ENCODE data around the gene RPL35. TPM values are rescaled to one million over a fixed set of nuclear protein-coding genes. Genes with fewer than 3 reads are reported as not detected.

RPL35 gene
- total and polyA plus RNA-seq, 10 of the 15 experiments (the other 5 are each of a cell fraction or from before 2014, with no cell fraction given): 2,572 to 6,300 (median 3,864) TPM

- peak; percentile 85 for TF ChIP-seq ZBTB40 (IDR thresholded peaks at IDR 0.05; ENCODE audit: borderline replicate concordance)
- TF ChIP-seq IKZF1 (conservative IDR thresholded peaks at IDR 0.05): peak; percentile 87
- TF ChIP-seq CBX3 (IDR thresholded peaks at IDR 0.05; ENCODE audit: borderline replicate concordance, low read depth): no peak
- no peak for TF ChIP-seq BRCA1 (IDR thresholded peaks at IDR 0.05; ENCODE audit: low read depth, low read length)
- no peak for TF ChIP-seq SKIL (IDR thresholded peaks at IDR 0.05; ENCODE audit: low read depth, poor library complexity, severe bottlenecking)
- peak; percentile 79 for TF ChIP-seq CBFB (IDR thresholded peaks at IDR 0.05; ENCODE audit: low read depth)
- TF ChIP-seq MTA3 (IDR thresholded peaks at IDR 0.05; ENCODE audit: borderline replicate concordance, low read length): no peak
- TF ChIP-seq, protein P1, sequence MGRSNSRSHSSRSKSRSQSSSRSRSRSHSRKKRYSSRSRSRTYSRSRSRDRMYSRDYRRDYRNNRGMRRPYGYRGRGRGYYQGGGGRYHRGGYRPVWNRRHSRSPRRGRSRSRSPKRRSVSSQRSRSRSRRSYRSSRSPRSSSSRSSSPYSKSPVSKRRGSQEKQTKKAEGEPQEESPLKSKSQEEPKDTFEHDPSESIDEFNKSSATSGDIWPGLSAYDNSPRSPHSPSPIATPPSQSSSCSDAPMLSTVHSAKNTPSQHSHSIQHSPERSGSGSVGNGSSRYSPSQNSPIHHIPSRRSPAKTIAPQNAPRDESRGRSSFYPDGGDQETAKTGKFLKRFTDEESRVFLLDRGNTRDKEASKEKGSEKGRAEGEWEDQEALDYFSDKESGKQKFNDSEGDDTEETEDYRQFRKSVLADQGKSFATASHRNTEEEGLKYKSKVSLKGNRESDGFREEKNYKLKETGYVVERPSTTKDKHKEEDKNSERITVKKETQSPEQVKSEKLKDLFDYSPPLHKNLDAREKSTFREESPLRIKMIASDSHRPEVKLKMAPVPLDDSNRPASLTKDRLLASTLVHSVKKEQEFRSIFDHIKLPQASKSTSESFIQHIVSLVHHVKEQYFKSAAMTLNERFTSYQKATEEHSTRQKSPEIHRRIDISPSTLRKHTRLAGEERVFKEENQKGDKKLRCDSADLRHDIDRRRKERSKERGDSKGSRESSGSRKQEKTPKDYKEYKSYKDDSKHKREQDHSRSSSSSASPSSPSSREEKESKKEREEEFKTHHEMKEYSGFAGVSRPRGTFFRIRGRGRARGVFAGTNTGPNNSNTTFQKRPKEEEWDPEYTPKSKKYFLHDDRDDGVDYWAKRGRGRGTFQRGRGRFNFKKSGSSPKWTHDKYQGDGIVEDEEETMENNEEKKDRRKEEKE (IDR thresholded peaks at IDR 0.05): no peak
- 0 out of 2 replicates have a peak, but pooled peaks have one; percentile 40 for TF ChIP-seq NFXL1 (IDR thresholded peaks at IDR 0.05; ENCODE audit: borderline replicate concordance)
- TF ChIP-seq NR2C2 (IDR thresholded peaks at IDR 0.05; ENCODE audit: borderline replicate concordance, control insufficient read depth, insufficient read length, low read depth): no peak
- TF ChIP-seq, protein P2, sequence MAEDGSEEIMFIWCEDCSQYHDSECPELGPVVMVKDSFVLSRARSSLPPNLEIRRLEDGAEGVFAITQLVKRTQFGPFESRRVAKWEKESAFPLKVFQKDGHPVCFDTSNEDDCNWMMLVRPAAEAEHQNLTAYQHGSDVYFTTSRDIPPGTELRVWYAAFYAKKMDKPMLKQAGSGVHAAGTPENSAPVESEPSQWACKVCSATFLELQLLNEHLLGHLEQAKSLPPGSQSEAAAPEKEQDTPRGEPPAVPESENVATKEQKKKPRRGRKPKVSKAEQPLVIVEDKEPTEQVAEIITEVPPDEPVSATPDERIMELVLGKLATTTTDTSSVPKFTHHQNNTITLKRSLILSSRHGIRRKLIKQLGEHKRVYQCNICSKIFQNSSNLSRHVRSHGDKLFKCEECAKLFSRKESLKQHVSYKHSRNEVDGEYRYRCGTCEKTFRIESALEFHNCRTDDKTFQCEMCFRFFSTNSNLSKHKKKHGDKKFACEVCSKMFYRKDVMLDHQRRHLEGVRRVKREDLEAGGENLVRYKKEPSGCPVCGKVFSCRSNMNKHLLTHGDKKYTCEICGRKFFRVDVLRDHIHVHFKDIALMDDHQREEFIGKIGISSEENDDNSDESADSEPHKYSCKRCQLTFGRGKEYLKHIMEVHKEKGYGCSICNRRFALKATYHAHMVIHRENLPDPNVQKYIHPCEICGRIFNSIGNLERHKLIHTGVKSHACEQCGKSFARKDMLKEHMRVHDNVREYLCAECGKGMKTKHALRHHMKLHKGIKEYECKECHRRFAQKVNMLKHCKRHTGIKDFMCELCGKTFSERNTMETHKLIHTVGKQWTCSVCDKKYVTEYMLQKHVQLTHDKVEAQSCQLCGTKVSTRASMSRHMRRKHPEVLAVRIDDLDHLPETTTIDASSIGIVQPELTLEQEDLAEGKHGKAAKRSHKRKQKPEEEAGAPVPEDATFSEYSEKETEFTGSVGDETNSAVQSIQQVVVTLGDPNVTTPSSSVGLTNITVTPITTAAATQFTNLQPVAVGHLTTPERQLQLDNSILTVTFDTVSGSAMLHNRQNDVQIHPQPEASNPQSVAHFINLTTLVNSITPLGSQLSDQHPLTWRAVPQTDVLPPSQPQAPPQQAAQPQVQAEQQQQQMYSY (CRISPR knock-in tag; IDR thresholded peaks at IDR 0.05): no peak
- TF ChIP-seq FOXK2 (IDR thresholded peaks at IDR 0.05): no peak
- no peak for TF ChIP-seq IRF4 (IDR thresholded peaks at IDR 0.05; ENCODE audit: low read depth, low read length)
- no peak for TF ChIP-seq EP300 (IDR thresholded peaks at IDR 0.05; ENCODE audit: borderline replicate concordance in 1 of 2, control insufficient read depth in 1 of 2, low read depth in 2 of 2, low read length in 2 of 2)
These were observed 7.0 kb upstream of the RPL35 start (continued) for GRCh38 chr9:124868511-124869465.

Data from GM12878 (cell line).